Activated CD4-positive, alpha-beta T cell treated with anti-CD3 and anti-CD28 coated beads for 36 hours (primary cell): ENCODE data around the gene RABGAP1. TPM values are rescaled to one million over a fixed set of nuclear protein-coding genes. Genes with fewer than 3 reads are reported as not detected.
A peak's percentile ranks its signal among the peaks of the same experiment; 100 is the strongest.
"Not testable (repeated sequence)": the region's sequence is repeated elsewhere in the genome, so short reads cannot be mapped to it uniquely, and the experiment has no call there.

Source experiments
- ATAC-seq: fragments of 200-7000 bp; cut with Tn5 transposase; one replicate; pipeline ENCODE4 v1.10.0; 2021; ENCODE audit warnings: mild to moderate bottlenecking, moderate library complexity
- CTCF ChIA-PET: fragments of 350-600 bp; sonication (Branson Sonifier 250); formaldehyde crosslinking; loops from one replicate; lab custom pipeline; 2021; ENCODE audit warnings: antibody characterized with exemption; lab: Charles Lee
- POLR2A ChIA-PET: fragments of 350-600 bp; sonication (Branson Sonifier 250); formaldehyde crosslinking; loops from one replicate; lab custom pipeline; 2021; ENCODE audit warnings: antibody characterized with exemption, inconsistent platforms; lab: Charles Lee
- DNase-seq: peaks from one replicate; pipeline ENCODE4 v3.0.0-alpha.2; 2020
- H3K27ac Mint-ChIP-seq: one replicate; pipeline ENCODE4 v1.8.0; 2021; ENCODE audit warnings: mixed read lengths
- H3K27me3 Mint-ChIP-seq: one replicate; pipeline ENCODE4 v1.8.0; 2021; ENCODE audit warnings: mixed read lengths
- H3K36me3 Mint-ChIP-seq: one replicate; pipeline ENCODE4 v1.8.0; 2021; ENCODE audit warnings: low read depth, mixed read lengths
- H3K4me1 Mint-ChIP-seq: one replicate; pipeline ENCODE4 v1.8.0; 2021; ENCODE audit warnings: mixed read lengths
- H3K4me3 Mint-ChIP-seq: one replicate; pipeline ENCODE4 v1.8.0; 2021; ENCODE audit warnings: mild to moderate bottlenecking, moderate library complexity, mixed read lengths
- H3K9me3 Mint-ChIP-seq: one replicate; pipeline ENCODE4 v1.8.0; 2021; ENCODE audit warnings: low read depth, mixed read lengths
- intact Hi-C, 2 experiments: fragments of 100-400 bp; cut with DNase I in 1 of 2; cut with micrococcal nuclease in 1 of 2; formaldehyde crosslinking; loops; one replicate each; pipeline versions ENCODE4 v1.14.2 to v1.15.1; 2022 to 2024; cut with DNase I, micrococcal nuclease
- total RNA-seq, 2 experiments: library from RNA; stranded (reverse); gene quantifications; one replicate each; pipeline ENCODE4 v1.2.3, GENCODE V29; 2021

RABGAP1 gene
- total RNA-seq = 10 to 100 TPM; 24.3 to 27.2 TPM

DNA sequence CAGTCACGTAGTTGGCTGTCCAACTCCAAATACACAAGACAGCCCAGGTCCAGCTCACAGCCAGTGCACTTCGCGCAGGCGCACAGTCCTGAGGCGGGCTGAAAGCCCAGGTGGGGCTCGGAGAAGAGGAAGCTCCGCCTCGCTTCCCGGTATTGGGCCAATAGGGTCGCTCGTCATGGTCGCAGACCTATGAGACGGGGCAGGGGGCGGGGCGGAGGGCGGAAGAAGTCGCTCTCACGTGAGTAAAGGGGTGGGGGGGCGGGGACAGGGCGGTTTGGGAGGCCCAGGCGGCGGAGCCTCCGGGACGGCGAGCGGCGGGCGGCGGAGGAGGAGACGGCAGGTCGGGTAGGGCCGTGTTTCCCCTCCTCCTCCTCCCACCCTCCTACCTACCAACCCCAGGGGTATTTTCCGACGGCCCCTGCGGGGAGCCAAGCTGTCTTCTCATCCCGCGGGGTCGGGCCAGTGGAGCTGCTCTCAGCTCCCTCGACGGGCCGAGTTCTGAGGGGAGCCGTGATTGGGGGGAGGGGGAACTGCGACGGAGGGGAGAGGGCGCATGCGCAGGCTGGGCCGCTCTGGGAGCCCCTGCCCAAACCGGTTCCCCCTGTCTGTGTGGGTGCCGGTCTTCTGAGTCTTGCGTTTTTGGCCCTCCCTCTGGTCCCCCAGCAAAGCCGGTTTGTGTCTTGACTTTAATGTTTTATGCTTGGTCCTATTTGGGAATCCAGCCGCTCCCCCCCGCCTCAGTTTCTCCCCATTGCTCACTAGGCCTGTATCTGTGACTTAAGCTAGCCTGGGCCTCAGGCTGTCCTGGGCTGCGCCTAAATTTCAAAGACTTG lies at the start of gene RABGAP1:
RABGAP1 (plus strand) TSS at position 272 of the 833 bp plus-strand sequence. CDS start 16,040 bp downstream, outside the sequence.
- H3K4me3 Mint-ChIP-seq = peak within 1 kb of the TSS; percentile 99
- H3K27me3 Mint-ChIP-seq = no peaks in the 10 kb centered on the region
- H3K27ac Mint-ChIP-seq = peak within 1 kb of the TSS; percentile 95
- DNase-seq = peak; percentile 99
- intact Hi-C loops = loop anchor here (1.0 to 10.0 kb wide), 10 partner anchors 10 to 676 kb away; partner anchors contain the start of genes RC3H2 (in 2 of the 2), ZBTB26 (in 2 of the 2), ZBTB6 (in 2 of the 2) and MRRF (in 1 of the 2)
- peaks cover 34% of the 10 kb centered on the region for H3K4me1 Mint-ChIP-seq
- CTCF ChIA-PET = interaction anchor here (0.5 to 2.0 kb wide), 8 partner anchors 9 to 121 kb away, joined by 3 to 15 read pairs (median 4); partner anchors contain the start of genes PDCL, ZBTB26 and ZBTB6
- POLR2A ChIA-PET = interaction anchor here (0.5 to 2.7 kb wide), 9 partner anchors 9 to 884 kb away, joined by 3 to 26 read pairs (median 4); partner anchors contain the start of genes PDCL, RC3H2, ZBTB26 and ZBTB6
- H3K36me3 Mint-ChIP-seq = peaks cover 22% of the 10 kb centered on the region
- ATAC-seq = peak; percentile 99
- no peaks in the 10 kb centered on the region for H3K9me3 Mint-ChIP-seq

- intact Hi-C loops = loop anchor here in 1 of 2 experiments (5.0 kb wide), 1 partner anchor 51 kb away; no protein-coding TSS in a partner anchor
- peaks cover 20% of the 10 kb centered on the region for H3K36me3 Mint-ChIP-seq
- ChIA-PET CTCF (interaction anchor here (0.8 to 1.3 kb wide), 2 partner anchors 11 to 15 kb away, joined by 3 read pairs; partner anchors contain the start of gene ZBTB6), POLR2A (interaction anchor here (0.6 kb wide), 1 partner anchor 374 kb away, joined by 3 read pairs; no protein-coding TSS in a partner anchor)
- H3K9me3 Mint-ChIP-seq = no peaks in the 10 kb centered on the region
- ATAC-seq (no peak), DNase-seq (no peak)
- H3K4me3 Mint-ChIP-seq = no peak overlapping the region
- peaks cover 33% of the 10 kb centered on the region for H3K4me1 Mint-ChIP-seq
- H3K27ac Mint-ChIP-seq = peak overlapping the region; percentile 23
- no peaks in the 10 kb centered on the region for H3K27me3 Mint-ChIP-seq
Observed at GRCh38 chr9:122897969-122898368, 42.9 kb upstream of the RABGAP1 start.

DNA sequence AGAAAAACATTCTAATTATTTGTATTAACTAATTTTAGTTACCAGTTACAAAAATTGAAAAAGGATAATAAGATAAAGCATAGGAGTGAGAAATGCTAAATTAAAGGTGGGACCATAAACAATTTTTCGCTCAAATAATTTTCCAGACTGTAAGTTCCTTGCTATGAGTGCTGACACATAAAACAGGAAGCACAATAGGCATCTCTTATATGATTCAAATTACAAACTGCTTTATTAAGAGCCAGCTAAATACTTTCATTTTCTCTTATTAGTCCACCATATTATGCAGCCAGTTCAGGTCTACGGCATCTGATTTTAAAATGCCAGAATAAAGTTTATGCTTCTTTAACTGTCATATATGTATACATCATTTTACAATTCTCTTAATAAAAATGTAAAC lies 40.0 kb upstream of the RABGAP1 start:
- DNase-seq (no peak), ATAC-seq (no peak)
- H3K27ac Mint-ChIP-seq = no peak overlapping the region
- no peaks in the 10 kb centered on the region for H3K27me3 Mint-ChIP-seq
- no peaks in the 10 kb centered on the region for H3K9me3 Mint-ChIP-seq
- intact Hi-C loops = loop anchor here (5.0 to 10.0 kb wide), 3 partner anchors 53 to 636 kb away; partner anchors contain the start of genes MRRF (in 1 of the 2) and RBM18 (in 1 of the 2)
- ChIA-PET CTCF (interaction anchor here (0.7 to 1.0 kb wide), 3 partner anchors 11 to 55 kb away, joined by 3 read pairs; partner anchors contain the start of gene ZBTB6), POLR2A (interaction anchor here (0.6 to 1.0 kb wide), 2 partner anchors 40 to 475 kb away, joined by 4 read pairs; partner anchors contain the start of gene RABGAP1)
- peak overlapping the region; percentile 48 for H3K4me3 Mint-ChIP-seq
- H3K36me3 Mint-ChIP-seq = peaks cover 12% of the 10 kb centered on the region
- H3K4me1 Mint-ChIP-seq = peaks cover 35% of the 10 kb centered on the region

GRCh38 chr9:122904466-122904822 lies 36.4 kb upstream of the RABGAP1 start:
- ATAC-seq = peak; percentile 6
- peaks cover 25% of the 10 kb centered on the region for H3K4me1 Mint-ChIP-seq
- intact Hi-C loops = loop anchor here (2.0 to 10.0 kb wide), 7 partner anchors 26 to 812 kb away; partner anchors contain the start of genes MRRF (in 1 of the 2), RBM18 (in 1 of the 2), TTLL11 (in 1 of the 2) and ZBTB26 (in 1 of the 2)
- ChIA-PET POLR2A (interaction anchor here (1.2 to 2.3 kb wide), 5 partner anchors 9 to 97 kb away, joined by 3 to 11 read pairs (median 9); partner anchors contain the start of genes RABGAP1, ZBTB26 and ZBTB6), CTCF (interaction anchor here (0.7 to 2.3 kb wide), 8 partner anchors 9 to 733 kb away, joined by 3 to 9 read pairs (median 4); partner anchors contain the start of genes PDCL, ZBTB26 and ZBTB6)
- H3K4me3 Mint-ChIP-seq = peak overlapping the region; percentile 92
- H3K36me3 Mint-ChIP-seq = peaks cover 10% of the 10 kb centered on the region
- peak overlapping the region; percentile 91 for H3K27ac Mint-ChIP-seq
- H3K27me3 Mint-ChIP-seq = no peaks in the 10 kb centered on the region
- peak; percentile 54 for DNase-seq
- H3K9me3 Mint-ChIP-seq = no peaks in the 10 kb centered on the region

DNA sequence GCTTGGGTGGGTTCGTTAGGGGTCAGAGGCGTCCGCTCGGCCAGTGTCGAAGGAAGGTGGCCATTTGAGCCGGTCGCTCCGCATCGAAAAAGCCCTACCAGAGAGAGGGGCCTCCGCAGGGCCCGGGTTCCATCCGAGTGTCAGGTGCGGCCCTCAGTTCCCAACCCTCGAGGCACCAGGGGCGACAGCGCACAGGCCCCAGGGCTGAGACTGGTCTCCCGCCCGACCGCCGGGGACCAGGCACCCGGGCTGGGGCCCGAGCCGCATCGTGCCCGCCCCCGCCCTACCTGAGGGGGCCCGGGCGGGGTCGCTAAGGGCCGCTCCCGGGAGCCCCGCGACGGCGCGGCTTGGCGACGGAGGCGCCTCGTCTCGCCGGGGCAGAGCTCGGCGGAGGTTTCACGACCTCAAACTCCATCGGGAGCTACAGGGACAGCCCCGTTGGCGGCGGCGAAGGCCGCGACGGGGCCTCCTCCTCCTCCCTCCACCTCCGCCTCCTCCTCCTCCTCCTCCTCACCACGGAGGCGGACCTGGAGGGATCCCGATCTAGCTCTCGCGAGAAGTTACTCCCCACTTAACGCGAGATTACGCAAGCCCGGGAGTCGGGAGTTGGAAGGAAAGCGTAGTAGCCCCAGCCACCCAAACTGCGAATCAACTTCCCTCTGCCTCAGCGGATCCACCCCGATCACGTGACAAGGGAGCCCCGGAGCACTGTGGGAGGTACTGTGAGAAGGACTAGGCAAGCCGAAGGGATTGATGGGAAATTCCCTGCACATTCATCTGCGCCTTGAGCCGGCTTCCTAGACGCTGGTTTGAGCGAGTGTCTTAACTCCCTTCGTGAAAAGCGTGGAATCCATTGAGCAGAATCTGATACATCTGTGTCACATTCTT lies 35.8 kb upstream of the RABGAP1 start, which contains the start of gene RC3H2:
RC3H2 (minus strand) TSS at position 537 of the 888 bp plus-strand sequence. CDS start 7,850 bp downstream, outside the sequence.
- Mint-ChIP-seq H3K27me3 (no peaks in the 10 kb centered on the region), H3K9me3 (no peaks in the 10 kb centered on the region), H3K4me3 (peak within 1 kb of the TSS; percentile 92), H3K27ac (peak within 1 kb of the TSS; percentile 94), H3K4me1 (peaks cover 23% of the 10 kb centered on the region), H3K36me3 (peaks cover 13% of the 10 kb centered on the region)
- intact Hi-C loops = loop anchor here (1.0 to 10.0 kb wide), 14 partner anchors 8 to 812 kb away; partner anchors contain the start of genes PDCL (in 2 of the 2), ZBTB26 (in 2 of the 2), ZBTB6 (in 2 of the 2) and MRRF (in 1 of the 2)
- peak; percentile 97 for DNase-seq
- CTCF ChIA-PET = interaction anchor here (0.6 to 1.4 kb wide), 7 partner anchors 8 to 733 kb away, joined by 3 to 9 read pairs (median 4); partner anchors contain the start of gene ZBTB6
- peak; percentile 93 for ATAC-seq
- POLR2A ChIA-PET = interaction anchor here (0.6 to 2.3 kb wide), 7 partner anchors 8 to 640 kb away, joined by 3 to 11 read pairs (median 3); partner anchors contain the start of genes MRRF, RABGAP1, RBM18 and ZBTB26

DNA sequence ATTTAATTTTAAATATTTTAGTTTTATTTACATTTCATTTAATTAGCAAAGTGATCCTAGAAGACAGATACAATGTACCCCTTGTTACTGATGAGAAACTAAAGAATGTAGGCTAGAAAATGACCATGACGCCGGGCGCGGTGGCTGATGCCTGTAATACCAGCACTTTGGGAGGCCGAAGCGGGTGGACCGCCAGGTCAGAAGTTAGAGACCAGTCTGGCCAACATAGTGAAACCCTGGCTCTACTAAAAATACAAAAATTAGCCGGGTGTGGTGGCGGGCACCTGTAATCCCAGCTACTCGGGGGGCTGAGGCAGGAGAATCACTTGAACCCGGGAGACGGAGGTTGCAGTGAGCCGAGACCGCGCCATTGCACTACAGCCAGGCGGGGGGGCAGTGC lies 34.7 kb upstream of the RABGAP1 start:
- POLR2A ChIA-PET, H3K4me3 Mint-ChIP-seq, ATAC-seq, H3K27ac Mint-ChIP-seq, CTCF ChIA-PET, H3K27me3 Mint-ChIP-seq, DNase-seq, H3K9me3 Mint-ChIP-seq: not testable (repeated sequence)
- intact Hi-C loops = loop anchor here (5.0 to 10.0 kb wide), 2 partner anchors 79 to 641 kb away; partner anchors contain the start of genes MRRF (in 1 of the 2), PDCL (in 1 of the 2) and RBM18 (in 1 of the 2)
- peaks cover 22% of the 10 kb centered on the region for H3K36me3 Mint-ChIP-seq
- H3K4me1 Mint-ChIP-seq = peaks cover 27% of the 10 kb centered on the region

GRCh38 chr9:122912671-122912963 lies 28.2 kb upstream of the RABGAP1 start:
- ChIA-PET CTCF (interaction anchor here (0.7 to 1.3 kb wide), 7 partner anchors 9 to 79 kb away, joined by 3 to 9 read pairs (median 3); partner anchors contain the start of gene RABGAP1), POLR2A (interaction anchor here (0.8 to 2.2 kb wide), 9 partner anchors 8 to 1675 kb away, joined by 3 to 18 read pairs (median 6); partner anchors contain the start of genes RABGAP1, RC3H2 and ZBTB26)
- ATAC-seq (no peak), DNase-seq (no peak)
- intact Hi-C loops = loop anchor here in 1 of 2 experiments (2.0 kb wide), 1 partner anchor 28 kb away; the partner anchor contains the start of gene RABGAP1
- Mint-ChIP-seq H3K27me3 (no peaks in the 10 kb centered on the region), H3K4me3 (peak overlapping the region; percentile 100), H3K36me3 (peaks cover 33% of the 10 kb centered on the region), H3K4me1 (peaks cover 35% of the 10 kb centered on the region), H3K27ac (peak overlapping the region; percentile 100), H3K9me3 (no peaks in the 10 kb centered on the region)

DNA sequence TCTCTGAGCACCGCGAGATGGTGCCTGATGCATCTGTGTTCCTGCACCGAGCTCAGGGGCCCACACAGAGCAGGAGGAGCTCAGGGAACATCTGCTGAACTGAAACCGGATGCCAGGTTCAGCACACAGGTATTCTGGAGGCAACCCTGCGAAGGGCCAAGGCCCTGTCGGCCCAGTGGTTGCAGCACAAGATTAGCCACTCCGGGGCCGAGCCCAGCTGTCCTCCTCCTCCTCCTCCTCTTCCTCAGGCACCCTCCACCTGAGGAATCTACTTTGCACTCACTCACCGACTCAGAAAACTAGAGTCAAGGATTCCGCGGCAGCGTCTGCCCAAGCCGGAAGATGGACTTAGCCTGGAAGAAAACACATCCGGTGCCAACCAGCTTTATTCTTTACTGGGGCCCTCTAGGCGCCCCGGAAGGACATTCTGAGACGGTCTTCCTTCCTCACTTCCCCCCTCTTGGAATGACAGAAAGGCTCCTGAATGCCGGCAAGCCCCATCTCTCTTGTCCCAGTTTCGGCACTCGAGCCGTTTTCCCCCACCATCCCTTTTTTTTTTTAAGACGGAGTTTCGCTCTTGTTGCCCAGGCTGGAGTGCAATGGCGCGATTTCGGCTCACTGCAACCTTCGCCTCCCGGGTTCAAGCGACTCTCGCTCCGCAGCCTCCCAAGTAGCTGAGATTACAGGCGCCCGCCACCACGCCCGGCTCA lies 27.7 kb upstream of the RABGAP1 start, which contains the start of gene ZBTB6:
ZBTB6 (minus strand) TSS at position 360 of the 710 bp plus-strand sequence. CDS start 1,251 bp downstream, outside the sequence.
- Mint-ChIP-seq H3K36me3 (peaks cover 32% of the 10 kb centered on the region), H3K4me3 (peak within 1 kb of the TSS; percentile 100), H3K9me3 (no peaks in the 10 kb centered on the region), H3K27ac (peak within 1 kb of the TSS; percentile 100), H3K27me3 (no peaks in the 10 kb centered on the region), H3K4me1 (peaks cover 33% of the 10 kb centered on the region)
- ATAC-seq = peak; percentile 96
- intact Hi-C loops = loop anchor here (1.0 to 2.0 kb wide), 6 partner anchors 8 to 355 kb away; partner anchors contain the start of genes RABGAP1 (in 2 of the 2), RC3H2 (in 2 of the 2), ZBTB26 (in 2 of the 2) and PDCL (in 1 of the 2)
- ChIA-PET CTCF (interaction anchor here (0.7 to 1.3 kb wide), 7 partner anchors 9 to 78 kb away, joined by 3 to 9 read pairs (median 3); partner anchors contain the start of gene RABGAP1), POLR2A (interaction anchor here (0.6 to 2.2 kb wide), 10 partner anchors 8 to 1676 kb away, joined by 3 to 18 read pairs (median 8); partner anchors contain the start of genes RABGAP1, RC3H2 and ZBTB26)
- peak; percentile 86 for DNase-seq

DNA sequence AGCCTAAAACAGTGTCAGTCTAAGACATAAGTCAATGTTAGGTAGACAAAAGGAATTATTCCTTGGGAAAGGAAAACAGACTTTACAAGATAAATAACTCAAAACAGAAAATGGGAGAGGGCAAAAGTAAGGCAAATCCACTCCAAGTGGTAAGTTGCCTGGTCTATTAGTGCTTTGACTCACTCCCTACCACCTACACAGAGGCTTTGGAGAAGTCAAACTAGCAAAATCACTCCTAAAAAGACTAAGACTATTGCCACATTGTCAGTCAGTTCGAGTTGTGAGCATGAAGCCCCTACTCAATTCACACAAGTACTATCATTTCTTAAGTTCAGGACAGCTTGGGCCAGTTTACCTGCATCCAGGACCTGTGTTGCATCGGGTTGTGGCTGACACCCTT lies 22.5 kb upstream of the RABGAP1 start:
- intact Hi-C loops = no loop called here
- peaks cover 6% of the 10 kb centered on the region for H3K36me3 Mint-ChIP-seq
- ATAC-seq = no peak
- peaks cover 4% of the 10 kb centered on the region for H3K4me1 Mint-ChIP-seq
- H3K27me3 Mint-ChIP-seq = no peaks in the 10 kb centered on the region
- POLR2A ChIA-PET = no interaction called here
- H3K9me3 Mint-ChIP-seq = no peaks in the 10 kb centered on the region
- no peak overlapping the region for H3K27ac Mint-ChIP-seq
- CTCF ChIA-PET = no interaction called here
- no peak overlapping the region for H3K4me3 Mint-ChIP-seq
- DNase-seq = no peak
